Stimulated activated CD4-positive, alpha-beta T cell treated with anti-CD3 and anti-CD28 coated beads, Interleukin-4, amount 100 ng/mL, for 4 hours (primary cell): ENCODE measurements around the gene ABLIM1.
A peak's percentile ranks its signal among the peaks of the same experiment; 100 is the strongest.

ENCODE experiments used
- DNase-seq, 2 experiments: peaks; one replicate each; pipeline ENCODE4 v3.0.0-alpha.2; 2020

ABLIM1 gene

GRCh38 chr10:114575417-114576131, 82.5 kb downstream of the ABLIM1 start:
- DNase-seq: no peak

- DNase-seq: no peak
Observed at GRCh38 chr10:114573330-114574045, 84.6 kb downstream of the ABLIM1 start.

- DNase-seq: no peak
Observed at GRCh38 chr10:114571316-114571999, 86.6 kb downstream of the ABLIM1 start.

- peak in 1 of 2 experiments; percentile 41 for DNase-seq
Observed at GRCh38 chr10:114566064-114566463, 92.0 kb downstream of the ABLIM1 start.

- no peak for DNase-seq
Observed at GRCh38 chr10:114565066-114565465, 93.0 kb downstream of the ABLIM1 start.

- no peak for DNase-seq
Observed at GRCh38 chr10:114561008-114561523, 97.0 kb downstream of the ABLIM1 start.

- DNase-seq: no peak
Observed at GRCh38 chr10:114560144-114560543, 97.9 kb downstream of the ABLIM1 start.

GRCh38 chr10:114559636-114560035, 98.4 kb downstream of the ABLIM1 start:
- DNase-seq: no peak

- no peak for DNase-seq
Observed at GRCh38 chr10:114557854-114558253, 100.2 kb downstream of the ABLIM1 start.

- DNase-seq: no peak
Observed at GRCh38 chr10:114556236-114557122, 101.6 kb downstream of the ABLIM1 start.

- DNase-seq: no peak
Observed at GRCh38 chr10:114553436-114553835, 104.6 kb downstream of the ABLIM1 start.

- no peak for DNase-seq
Observed at GRCh38 chr10:114552050-114552449, 106.0 kb downstream of the ABLIM1 start.

GRCh38 chr10:114551636-114551972, 106.5 kb downstream of the ABLIM1 start:
- DNase-seq: no peak

- no peak for DNase-seq
Observed at GRCh38 chr10:114550756-114551635, 107.1 kb downstream of the ABLIM1 start.

- no peak for DNase-seq
Observed at GRCh38 chr10:114548662-114549061, 109.4 kb downstream of the ABLIM1 start.

- no peak for DNase-seq
Observed at GRCh38 chr10:114547514-114547913, 110.6 kb downstream of the ABLIM1 start.

- no peak for DNase-seq
Observed at GRCh38 chr10:114547056-114547455, 111.0 kb downstream of the ABLIM1 start.

GRCh38 chr10:114545819-114546218, 112.3 kb downstream of the ABLIM1 start:
- no peak for DNase-seq

GRCh38 chr10:114545071-114545470, 113.0 kb downstream of the ABLIM1 start:
- DNase-seq: no peak

- peak; percentile 30 to 61 for DNase-seq
Observed at GRCh38 chr10:114544045-114544659, 113.9 kb downstream of the ABLIM1 start.

- no peak for DNase-seq
Observed at GRCh38 chr10:114543456-114543855, 114.6 kb downstream of the ABLIM1 start.
